Mesothelial cell of epicardium (in vitro differentiated cells): Measurements from ENCODE around the gene MTHFD2L. TPM values are rescaled to one million over a fixed set of nuclear protein-coding genes. Genes with fewer than 3 reads are reported as not detected.

Source experiments
- DNase-seq, 2 experiments: peaks; one replicate each; pipeline ENCODE4 v3.0.0; 2021; ENCODE audit warnings: low spot score in 2 of 2; ENCODE audit not compliant: unreplicated experiment in 2 of 2
- H3K27ac Mint-ChIP-seq: 2 replicates; pipeline ENCODE4 v1.8.0; 2021; ENCODE audit warnings: mixed read lengths
- H3K27me3 Mint-ChIP-seq: 2 replicates; pipeline ENCODE4 v1.8.0; 2021; ENCODE audit warnings: low read depth, mixed read lengths
- H3K36me3 Mint-ChIP-seq: 2 replicates; pipeline ENCODE4 v1.8.0; 2021; ENCODE audit warnings: mixed read lengths
- H3K4me1 Mint-ChIP-seq: 2 replicates; pipeline ENCODE4 v1.8.0; 2021; ENCODE audit warnings: mixed read lengths
- H3K4me3 Mint-ChIP-seq: 2 replicates; pipeline ENCODE4 v1.8.0; 2021; ENCODE audit warnings: mild to moderate bottlenecking, moderate library complexity, mixed read lengths
- H3K9me3 Mint-ChIP-seq: 2 replicates; pipeline ENCODE4 v1.8.0; 2021; ENCODE audit warnings: mixed read lengths
- total RNA-seq: library from RNA; stranded (reverse); gene quantifications from 3 replicates; pipeline ENCODE4 v1.2.1, GENCODE V29; 2021
- TF ChIP-seq, protein P1 (sequence below): fragments of 200-600 bp; sonication (generic); IDR thresholded peaks from one replicate; pipeline ENCODE4 v1.5.0; 2021; ENCODE audit warnings: antibody characterized with exemption; ENCODE audit not compliant: unreplicated experiment

MTHFD2L gene
- total RNA-seq, 1 donor from 2014 or later, result 19.2 TPM

DNA sequence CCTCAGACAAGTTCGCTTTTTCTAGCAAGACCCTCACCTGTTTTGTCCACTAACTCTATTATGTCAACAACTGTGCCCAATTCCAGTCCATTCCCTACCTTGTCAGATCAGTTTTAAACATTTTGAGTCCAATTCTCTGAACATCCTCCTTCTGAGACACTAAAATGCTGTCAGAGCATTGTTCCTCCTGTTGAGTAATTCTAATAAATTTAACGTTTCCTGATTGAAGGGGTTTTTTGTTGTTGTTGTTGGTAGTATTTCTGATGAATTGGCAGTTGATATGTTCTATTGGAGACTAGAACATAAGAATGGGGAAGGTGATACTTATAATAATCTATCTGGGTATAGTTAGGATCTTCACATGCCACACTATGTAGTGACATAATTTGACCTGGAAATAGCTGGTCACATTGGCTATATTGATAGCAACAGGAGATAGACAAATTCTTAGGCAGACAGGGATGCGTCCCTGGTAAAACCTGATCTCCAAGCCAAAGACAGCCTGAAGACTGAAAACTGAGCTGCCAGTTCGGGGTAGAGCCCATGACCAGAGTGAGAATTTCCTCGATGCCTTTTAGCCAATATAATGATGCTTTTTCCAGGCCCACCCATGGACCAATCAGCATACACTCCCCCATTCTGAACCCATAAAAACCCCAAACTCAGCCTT, 46.5 kb upstream of the MTHFD2L start:
- H3K9me3 Mint-ChIP-seq, result no peaks in the 10 kb centered on the region
- H3K36me3 Mint-ChIP-seq, result no peaks in the 10 kb centered on the region
- DNase-seq, result no peak
- H3K27me3 Mint-ChIP-seq, result no peaks in the 10 kb centered on the region
- peaks cover 17% of the 10 kb centered on the region for H3K4me1 Mint-ChIP-seq
- no peak overlapping the region for H3K27ac Mint-ChIP-seq
- TF ChIP-seq, protein P1, sequence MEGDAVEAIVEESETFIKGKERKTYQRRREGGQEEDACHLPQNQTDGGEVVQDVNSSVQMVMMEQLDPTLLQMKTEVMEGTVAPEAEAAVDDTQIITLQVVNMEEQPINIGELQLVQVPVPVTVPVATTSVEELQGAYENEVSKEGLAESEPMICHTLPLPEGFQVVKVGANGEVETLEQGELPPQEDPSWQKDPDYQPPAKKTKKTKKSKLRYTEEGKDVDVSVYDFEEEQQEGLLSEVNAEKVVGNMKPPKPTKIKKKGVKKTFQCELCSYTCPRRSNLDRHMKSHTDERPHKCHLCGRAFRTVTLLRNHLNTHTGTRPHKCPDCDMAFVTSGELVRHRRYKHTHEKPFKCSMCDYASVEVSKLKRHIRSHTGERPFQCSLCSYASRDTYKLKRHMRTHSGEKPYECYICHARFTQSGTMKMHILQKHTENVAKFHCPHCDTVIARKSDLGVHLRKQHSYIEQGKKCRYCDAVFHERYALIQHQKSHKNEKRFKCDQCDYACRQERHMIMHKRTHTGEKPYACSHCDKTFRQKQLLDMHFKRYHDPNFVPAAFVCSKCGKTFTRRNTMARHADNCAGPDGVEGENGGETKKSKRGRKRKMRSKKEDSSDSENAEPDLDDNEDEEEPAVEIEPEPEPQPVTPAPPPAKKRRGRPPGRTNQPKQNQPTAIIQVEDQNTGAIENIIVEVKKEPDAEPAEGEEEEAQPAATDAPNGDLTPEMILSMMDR, result no peak
- no peak overlapping the region for H3K4me3 Mint-ChIP-seq

DNA sequence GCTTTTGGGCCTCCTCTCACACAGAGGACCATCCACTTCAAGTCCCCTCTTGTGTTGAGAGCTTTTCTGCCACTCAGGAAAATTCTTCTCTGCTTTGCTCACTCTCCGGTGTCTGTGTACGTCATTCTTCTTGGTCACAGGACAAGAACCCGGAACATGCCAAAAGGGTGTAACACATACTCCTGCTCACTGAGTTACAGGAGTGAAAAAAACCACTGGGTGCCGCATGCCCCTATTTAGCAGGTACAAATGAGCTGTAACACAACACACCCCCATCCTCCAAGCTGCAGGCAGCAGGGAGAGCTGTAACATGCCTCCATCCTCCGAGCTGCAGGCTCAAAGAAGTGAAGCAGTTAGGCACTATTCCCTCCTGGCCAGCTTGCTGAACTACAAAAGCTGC, 45.9 kb upstream of the MTHFD2L start:
- H3K36me3 Mint-ChIP-seq, result no peaks in the 10 kb centered on the region
- no peak for DNase-seq
- H3K27ac Mint-ChIP-seq, result no peak overlapping the region
- no peaks in the 10 kb centered on the region for H3K27me3 Mint-ChIP-seq
- H3K4me1 Mint-ChIP-seq, result peaks cover 22% of the 10 kb centered on the region
- no peaks in the 10 kb centered on the region for H3K9me3 Mint-ChIP-seq
- TF ChIP-seq, protein P1, result no peak
- H3K4me3 Mint-ChIP-seq, result no peak overlapping the region

GRCh38 chr4:74112399-74113105, 45.4 kb upstream of the MTHFD2L start:
- Mint-ChIP-seq H3K4me3 (no peak overlapping the region), H3K36me3 (no peaks in the 10 kb centered on the region), H3K9me3 (no peaks in the 10 kb centered on the region), H3K27me3 (no peaks in the 10 kb centered on the region), H3K27ac (no peak overlapping the region), H3K4me1 (peaks cover 27% of the 10 kb centered on the region)
- no peak for DNase-seq
- TF ChIP-seq, protein P1, result no peak

DNA sequence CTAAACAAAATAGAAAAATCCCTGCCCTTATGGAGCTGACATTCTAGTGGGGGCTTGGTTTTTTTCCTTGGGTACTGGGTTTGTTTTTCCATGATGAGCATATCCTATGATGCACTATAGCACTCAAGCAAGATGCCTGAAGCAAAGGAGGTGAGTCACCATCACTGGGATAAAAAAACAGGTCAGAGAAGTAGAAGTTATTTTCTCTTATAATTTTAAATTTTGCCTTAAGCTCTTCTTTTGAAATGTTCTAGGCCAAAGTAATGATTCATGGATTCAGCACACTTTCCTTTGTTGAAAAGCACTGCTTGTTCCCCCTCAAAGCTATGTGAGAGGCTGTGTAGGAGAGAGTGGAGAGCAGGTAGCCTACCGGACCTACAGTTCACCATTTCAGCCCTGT, 43.7 kb upstream of the MTHFD2L start:
- TF ChIP-seq, protein P1, result no peak
- peaks cover 22% of the 10 kb centered on the region for H3K4me1 Mint-ChIP-seq
- no peaks in the 10 kb centered on the region for H3K27me3 Mint-ChIP-seq
- H3K4me3 Mint-ChIP-seq, result no peak overlapping the region
- no peaks in the 10 kb centered on the region for H3K9me3 Mint-ChIP-seq
- H3K36me3 Mint-ChIP-seq, result no peaks in the 10 kb centered on the region
- no peak overlapping the region for H3K27ac Mint-ChIP-seq
- no peak for DNase-seq

- H3K27ac Mint-ChIP-seq, result peak overlapping the region; percentile 60
- TF ChIP-seq, protein P1, result no peak
- H3K9me3 Mint-ChIP-seq, result no peaks in the 10 kb centered on the region
- peaks cover 12% of the 10 kb centered on the region for H3K4me1 Mint-ChIP-seq
- H3K27me3 Mint-ChIP-seq, result no peaks in the 10 kb centered on the region
- no peak for DNase-seq
- no peak overlapping the region for H3K4me3 Mint-ChIP-seq
- H3K36me3 Mint-ChIP-seq, result no peaks in the 10 kb centered on the region
Observed at GRCh38 chr4:74117024-74117534, 40.8 kb upstream of the MTHFD2L start.
